ENCODE measurements around the gene TRMT11. TPM values are rescaled to one million over a fixed set of nuclear protein-coding genes. Genes with fewer than 3 reads are reported as not detected.

TRMT11 gene
- total and polyA plus RNA-seq, 7 donors: 11.0 to 27.8 (median 20.3) TPM

- H3K4me3 ChIP-seq: no peak overlapping the region
- no peak for DNase-seq
- H3K27ac ChIP-seq: no peak overlapping the region
- peaks cover 0 to 17% (median 0%) of the 10 kb centered on the region in 4 donors for H3K36me3 ChIP-seq
- peaks cover 0 to 7% (median 6%) of the 10 kb centered on the region in 4 donors for H3K4me1 ChIP-seq
- no peaks in the 10 kb centered on the region for H3K27me3 ChIP-seq
- H3K9me3 ChIP-seq: no peaks in the 10 kb centered on the region
- intact Hi-C loops (cut with DNase I): loop anchor here (10.0 kb wide), 1 partner anchor 197 kb away; no protein-coding TSS in a partner anchor
- TF ChIP-seq EP300 (IDR thresholded peaks at IDR 0.05): no peak
- no peak for TF ChIP-seq POLR2A (IDR thresholded peaks at IDR 0.05)
- TF ChIP-seq CTCF (IDR thresholded peaks at IDR 0.05): no peak
- TF ChIP-seq POLR2AphosphoS5 (IDR thresholded peaks at IDR 0.05): no peak
- 92% methylated on average over 2 of the region's 2 CpGs for WGBS, 2 donors
These were observed 4.7 kb upstream of the TRMT11 start for GRCh38 chr6:125981571-125982185.

GRCh38 chr6:125983246-125983945, 2.9 kb upstream of the TRMT11 start:
- TF ChIP-seq EP300 (IDR thresholded peaks at IDR 0.05) (no peak), POLR2AphosphoS5 (IDR thresholded peaks at IDR 0.05) (no peak), CTCF (IDR thresholded peaks at IDR 0.05) (no peak), POLR2A (IDR thresholded peaks at IDR 0.05) (no peak)
- WGBS, 2 donors: 64% methylated on average over 4 of the region's 4 CpGs
- intact Hi-C loops (cut with DNase I): loop anchor here (10.0 kb wide), 1 partner anchor 199 kb away; no protein-coding TSS in a partner anchor
- Histone ChIP-seq H3K9me3 (no peaks in the 10 kb centered on the region), H3K27ac (no peak overlapping the region), H3K4me3 (no peak overlapping the region), H3K36me3 (peaks cover 0 to 7% (median 0%) of the 10 kb centered on the region in 4 donors), H3K4me1 (peaks cover 0 to 19% (median 15%) of the 10 kb centered on the region in 4 donors), H3K27me3 (no peaks in the 10 kb centered on the region)
- no peak for DNase-seq

- 63 to 79% methylated on average over 2 of the region's 2 CpGs for WGBS, 2 donors
- DNase-seq: no peak
These were observed 2.0 kb upstream of the TRMT11 start for GRCh38 chr6:125984311-125984710.

GRCh38 chr6:125985522-125985921, 818 bp upstream of the TRMT11 start:
- no peaks in the 10 kb centered on the region for H3K27me3 ChIP-seq
- no peak for DNase-seq
- 39 to 71% methylated on average over 4 of the region's 4 CpGs for WGBS, 2 donors
- intact Hi-C loops (cut with DNase I): loop anchor here (10.0 kb wide), 1 partner anchor 201 kb away; no protein-coding TSS in a partner anchor
- peaks cover 0 to 21% (median 18%) of the 10 kb centered on the region in 4 donors for H3K4me1 ChIP-seq
- peak overlapping the region in 3 of 4 donors; percentile 81 for H3K27ac ChIP-seq
- TF ChIP-seq POLR2A (IDR thresholded peaks at IDR 0.05) (no peak), EP300 (IDR thresholded peaks at IDR 0.05) (no peak), CTCF (IDR thresholded peaks at IDR 0.05) (no peak), POLR2AphosphoS5 (IDR thresholded peaks at IDR 0.05) (no peak)
- no peaks in the 10 kb centered on the region for H3K9me3 ChIP-seq
- peak overlapping the region in 3 of 4 donors; percentile 64 to 76 (median 72) for H3K4me3 ChIP-seq
- H3K36me3 ChIP-seq: peaks cover 0 to 4% (median 0%) of the 10 kb centered on the region in 4 donors

More at GRCh38 chr6:125984311-125984710, 2.0 kb upstream of the TRMT11 start:
- Histone ChIP-seq H3K36me3 (peaks cover 0 to 7% (median 0%) of the 10 kb centered on the region in 4 donors), H3K27me3 (no peaks in the 10 kb centered on the region), H3K9me3 (no peaks in the 10 kb centered on the region), H3K4me3 (no peak overlapping the region), H3K4me1 (peaks cover 0 to 20% (median 16%) of the 10 kb centered on the region in 4 donors), H3K27ac (no peak overlapping the region)
- intact Hi-C loops (cut with DNase I): loop anchor here (10.0 kb wide), 1 partner anchor 200 kb away; no protein-coding TSS in a partner anchor
- TF ChIP-seq EP300 (IDR thresholded peaks at IDR 0.05) (no peak), POLR2AphosphoS5 (IDR thresholded peaks at IDR 0.05) (no peak), POLR2A (IDR thresholded peaks at IDR 0.05) (no peak), CTCF (IDR thresholded peaks at IDR 0.05) (no peak)

Measured in sigmoid colon (tissue), 7 donors.